ENCODE results near the gene PIK3CB.

The PIK3CB gene

DNA sequence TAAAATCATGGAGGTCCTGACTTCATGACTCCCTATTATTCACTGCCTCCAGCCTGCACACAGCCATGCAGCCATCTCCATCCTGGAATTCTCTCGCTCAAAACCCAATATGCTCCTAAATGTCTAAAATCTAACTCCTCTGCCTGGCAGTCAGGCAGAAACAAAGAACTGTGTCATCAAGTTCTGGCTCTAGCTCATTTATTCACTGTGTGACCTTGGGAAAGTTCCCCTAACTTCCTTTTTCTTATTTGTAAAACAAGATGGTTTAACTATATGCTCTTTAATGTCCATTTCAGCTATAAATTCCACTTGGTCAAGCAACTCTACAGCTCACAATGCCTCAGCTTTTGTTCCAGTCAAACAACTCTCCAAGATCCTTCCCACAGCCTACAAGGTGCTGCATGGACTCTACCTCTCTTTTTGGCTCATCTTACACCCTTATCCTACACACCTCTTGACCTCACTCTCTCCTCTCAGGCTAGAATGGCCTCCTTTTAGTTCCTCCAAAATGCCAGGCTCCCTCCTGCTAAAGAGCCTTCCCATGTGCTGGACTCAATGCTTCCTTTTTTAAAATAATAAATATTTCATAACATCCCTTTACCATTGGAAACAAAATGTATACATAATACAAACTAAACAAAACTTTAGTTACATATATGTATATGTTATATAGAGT lies 16.4 kb downstream of the PIK3CB start:
- H3F3A ChIP-seq (ENCODE audit: insufficient read depth): no peaks in the 10 kb centered on the region
- no peak overlapping the region for H3K4me3 ChIP-seq (ENCODE audit: insufficient read depth, low read length, poor library complexity, severe bottlenecking)
- no peaks in the 10 kb centered on the region for H3K9me2 ChIP-seq (replicated peaks; ENCODE audit: insufficient read depth, low read length)
- H3K27me3 ChIP-seq (ENCODE audit: low read length): no peaks in the 10 kb centered on the region
- no peak overlapping the region for H3K27ac ChIP-seq (ENCODE audit: low read depth, low read length)
- H3K79me2 ChIP-seq (ENCODE audit: insufficient read depth, low read length): peaks cover 65% of the 10 kb centered on the region
- peaks cover 4% of the 10 kb centered on the region; the same call in 1 of the 2 replicates for H4K20me1 ChIP-seq (ENCODE audit: low read depth, low read length)
- H3K9ac ChIP-seq (ENCODE audit: low read length): no peak overlapping the region
- H3K4me2 ChIP-seq (ENCODE audit: low read depth, low read length, poor library complexity, severe bottlenecking): no peak overlapping the region
- no peaks in the 10 kb centered on the region for H3K9me3 ChIP-seq (ENCODE audit: insufficient read depth, low read length)
- H2AFZ ChIP-seq (ENCODE audit: low read depth, low read length, severe bottlenecking): no peak overlapping the region
- TF ChIP-seq EZH2phosphoT487 (conservative IDR thresholded peaks at IDR 0.05; ENCODE audit: low read length) (no peak), CTCF (IDR thresholded peaks at IDR 0.05; ENCODE audit: insufficient read depth, low read length, poor library complexity, severe bottlenecking) (no peak)
- H3K36me3 ChIP-seq (ENCODE audit: low read length): no peaks in the 10 kb centered on the region

DNA sequence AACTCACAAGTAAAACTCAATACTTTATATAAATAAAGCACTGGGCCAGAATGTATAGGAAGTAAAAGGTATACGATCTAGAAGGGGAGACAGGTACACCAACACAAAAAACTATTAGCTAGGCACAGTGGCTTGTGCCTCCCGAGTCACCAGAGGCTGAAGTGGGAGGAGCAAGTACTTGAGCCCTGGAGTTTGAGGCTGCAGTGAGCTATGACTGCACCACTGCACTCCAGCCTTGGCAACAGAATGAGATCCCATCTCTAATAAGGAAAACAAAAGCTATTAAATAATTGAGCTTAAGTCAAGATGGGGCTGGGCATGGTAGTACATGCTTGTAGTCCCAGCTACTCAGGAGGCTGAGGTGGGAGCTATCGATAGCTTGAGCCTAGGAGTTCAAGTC lies 17.0 kb downstream of the PIK3CB start:
- Histone ChIP-seq H3K4me3 (ENCODE audit: insufficient read depth, low read length, poor library complexity, severe bottlenecking) (no peak overlapping the region), H3K9me3 (ENCODE audit: insufficient read depth, low read length) (no peaks in the 10 kb centered on the region), H2AFZ (ENCODE audit: low read depth, low read length, severe bottlenecking) (no peak overlapping the region), H3K79me2 (ENCODE audit: insufficient read depth, low read length) (peaks cover 72% of the 10 kb centered on the region), H3K27me3 (ENCODE audit: low read length) (no peaks in the 10 kb centered on the region), H4K20me1 (ENCODE audit: low read depth, low read length) (peaks cover 4% of the 10 kb centered on the region; the same call in 1 of the 2 replicates), H3F3A (ENCODE audit: insufficient read depth) (no peaks in the 10 kb centered on the region), H3K9ac (ENCODE audit: low read length) (no peak overlapping the region), H3K4me2 (ENCODE audit: low read depth, low read length, poor library complexity, severe bottlenecking) (no peak overlapping the region), H3K9me2 (replicated peaks; ENCODE audit: insufficient read depth, low read length) (no peaks in the 10 kb centered on the region), H3K36me3 (ENCODE audit: low read length) (no peaks in the 10 kb centered on the region), H3K27ac (ENCODE audit: low read depth, low read length) (no peak overlapping the region)
- TF ChIP-seq EZH2phosphoT487 (conservative IDR thresholded peaks at IDR 0.05; ENCODE audit: low read length): no peak
- no peak for TF ChIP-seq CTCF (IDR thresholded peaks at IDR 0.05; ENCODE audit: insufficient read depth, low read length, poor library complexity, severe bottlenecking)

DNA sequence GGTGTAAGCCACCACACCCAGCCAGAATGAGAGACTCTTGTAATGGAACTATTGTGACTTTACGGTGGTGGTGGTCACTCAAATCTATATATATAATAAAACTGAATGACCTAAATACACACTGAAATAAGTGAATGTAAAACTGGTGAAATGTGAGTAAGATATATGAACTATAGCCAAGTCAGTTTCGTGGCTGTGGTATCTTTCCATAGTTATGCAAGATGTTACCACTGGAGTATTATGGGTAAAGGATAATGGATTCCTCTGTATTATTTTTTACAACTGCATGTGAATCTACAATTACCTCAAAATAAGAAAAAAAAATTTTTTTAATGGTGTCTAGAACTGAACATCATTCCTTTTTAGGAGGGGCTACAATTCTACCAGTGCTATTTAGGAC lies 21.9 kb downstream of the PIK3CB start:
- peaks cover 65% of the 10 kb centered on the region for H3K79me2 ChIP-seq (ENCODE audit: insufficient read depth, low read length)
- no peak overlapping the region for H2AFZ ChIP-seq (ENCODE audit: low read depth, low read length, severe bottlenecking)
- H3K9me2 ChIP-seq (replicated peaks; ENCODE audit: insufficient read depth, low read length): no peaks in the 10 kb centered on the region
- no peak for TF ChIP-seq EZH2phosphoT487 (conservative IDR thresholded peaks at IDR 0.05; ENCODE audit: low read length)
- no peak for TF ChIP-seq CTCF (IDR thresholded peaks at IDR 0.05; ENCODE audit: insufficient read depth, low read length, poor library complexity, severe bottlenecking)
- H4K20me1 ChIP-seq (ENCODE audit: low read depth, low read length): peaks cover 4% of the 10 kb centered on the region; the same call in 1 of the 2 replicates
- no peak overlapping the region for H3K4me3 ChIP-seq (ENCODE audit: insufficient read depth, low read length, poor library complexity, severe bottlenecking)
- no peaks in the 10 kb centered on the region for H3K9me3 ChIP-seq (ENCODE audit: insufficient read depth, low read length)
- no peaks in the 10 kb centered on the region for H3K27me3 ChIP-seq (ENCODE audit: low read length)
- no peak overlapping the region for H3K9ac ChIP-seq (ENCODE audit: low read length)
- no peaks in the 10 kb centered on the region for H3F3A ChIP-seq (ENCODE audit: insufficient read depth)
- no peak overlapping the region for H3K4me2 ChIP-seq (ENCODE audit: low read depth, low read length, poor library complexity, severe bottlenecking)
- no peak overlapping the region for H3K27ac ChIP-seq (ENCODE audit: low read depth, low read length)
- no peaks in the 10 kb centered on the region for H3K36me3 ChIP-seq (ENCODE audit: low read length)
